GM12874 (cell line): ENCODE results near the gene BATF3.

Experiments
- CTCF ChIP-seq: IDR thresholded peaks from 2 replicates; pipeline ENCODE4 v1.5.1; 2011; ENCODE audit warnings: low read depth, mild to moderate bottlenecking, control low read depth, low read length, moderate library complexity; ENCODE audit not compliant: insufficient read depth

BATF3 gene

GRCh38 chr1:212656730-212657129 lies 42.9 kb downstream of the BATF3 start:
- TF ChIP-seq CTCF, result no peak

GRCh38 chr1:212655668-212656440 lies 43.8 kb downstream of the BATF3 start:
- TF ChIP-seq CTCF, result no peak

GRCh38 chr1:212652609-212653008 lies 47.0 kb downstream of the BATF3 start:
- no peak for TF ChIP-seq CTCF

GRCh38 chr1:212651977-212652376 lies 47.7 kb downstream of the BATF3 start:
- TF ChIP-seq CTCF, result no peak

- TF ChIP-seq CTCF, result no peak
Measured at GRCh38 chr1:212651521-212651920, 48.1 kb downstream of the BATF3 start.

GRCh38 chr1:212650228-212650627 lies 49.4 kb downstream of the BATF3 start:
- TF ChIP-seq CTCF, result no peak

- no peak for TF ChIP-seq CTCF
Measured at GRCh38 chr1:212649020-212649419, 50.6 kb downstream of the BATF3 start.
